Stomach (tissue), 4 donors: Measurements from ENCODE around the gene ELMOD3.

Experiments used
- CTCF ChIP-seq, 7 experiments: fragments of 450-650 bp in 4 of 7; fragments of 200-600 bp in 3 of 7; sonication (generic) in 3 of 7; IDR thresholded peaks; one replicate each; pipeline ENCODE4 v1.5.1; 2016 to 2019; ENCODE audit warnings: antibody characterized with exemption in 7 of 7, control low read depth in 2 of 7, mild to moderate bottlenecking in 1 of 7
- POLR2AphosphoS5 ChIP-seq, 3 donors: sonication (generic); formaldehyde crosslinking; IDR thresholded peaks; one replicate each; pipeline ENCODE4 v1.6.1; 2016; ENCODE audit warnings: antibody characterized with exemption in 3 of 3

GRCh38 chr2:85344356-85344954 is 10.1 kb upstream of the ELMOD3 start:
- TF ChIP-seq CTCF (IDR thresholded peaks at IDR 0.05), result no peak
- no peak for TF ChIP-seq POLR2AphosphoS5 (IDR thresholded peaks at IDR 0.05)
